ENCODE measurements around the gene TTLL11. TPM values are rescaled to one million over a fixed set of nuclear protein-coding genes. Genes with fewer than 3 reads are reported as not detected.

TTLL11 gene
- polyA plus RNA-seq, 1 donor from 2014 or later: 8.0 TPM

DNA sequence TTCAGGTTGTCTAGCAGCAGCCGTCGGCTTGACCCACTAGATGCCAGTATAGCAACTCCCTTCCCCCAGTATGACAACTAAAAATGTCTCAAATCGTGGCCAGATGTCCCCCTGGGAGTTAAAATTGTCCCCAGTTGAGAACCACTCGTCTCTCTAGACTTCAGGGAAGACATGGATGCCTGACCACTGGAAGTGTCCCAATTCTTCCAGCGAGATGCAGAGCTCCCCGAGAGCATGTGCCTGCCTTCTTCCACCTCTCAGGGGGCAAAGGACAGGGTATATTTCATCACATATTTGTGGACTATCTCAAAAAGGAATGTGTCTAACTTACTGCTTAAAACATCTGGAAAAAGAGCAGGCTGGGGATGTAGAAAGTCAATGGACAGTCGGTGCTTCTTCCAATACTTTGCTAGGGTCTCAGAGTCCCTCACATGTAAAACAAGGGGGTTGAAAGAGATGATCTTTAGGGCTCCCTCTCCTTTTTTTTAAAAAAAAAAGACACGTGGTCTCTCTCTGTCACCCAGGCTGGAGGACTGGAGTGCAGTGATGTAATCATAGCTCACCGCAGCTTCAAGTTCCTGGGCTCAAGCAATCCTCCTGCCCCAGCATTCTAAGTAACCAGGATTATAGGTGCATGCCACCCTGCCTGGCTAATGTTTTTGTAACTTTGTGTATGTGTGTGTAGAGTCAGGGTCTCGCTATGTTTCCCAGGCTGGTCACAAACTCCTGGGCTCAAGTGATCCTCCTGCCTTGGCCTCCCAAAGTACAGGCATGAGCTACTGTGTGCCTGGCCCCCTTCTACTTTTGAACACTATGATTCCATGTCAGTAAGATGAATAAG lies 251.1 kb downstream of the TTLL11 start:
- H3F3A ChIP-seq (ENCODE audit: insufficient read depth, low read length, poor library complexity, severe bottlenecking): no peaks in the 10 kb centered on the region
- no peaks in the 10 kb centered on the region for H3K9me2 ChIP-seq (ENCODE audit: insufficient read depth, low read length)
- H2AFZ ChIP-seq (ENCODE audit: low read depth, low read length): no peak overlapping the region
- no peaks in the 10 kb centered on the region for H3K27me3 ChIP-seq (ENCODE audit: insufficient read depth, low read depth, low read length)
- TF ChIP-seq, protein P1, sequence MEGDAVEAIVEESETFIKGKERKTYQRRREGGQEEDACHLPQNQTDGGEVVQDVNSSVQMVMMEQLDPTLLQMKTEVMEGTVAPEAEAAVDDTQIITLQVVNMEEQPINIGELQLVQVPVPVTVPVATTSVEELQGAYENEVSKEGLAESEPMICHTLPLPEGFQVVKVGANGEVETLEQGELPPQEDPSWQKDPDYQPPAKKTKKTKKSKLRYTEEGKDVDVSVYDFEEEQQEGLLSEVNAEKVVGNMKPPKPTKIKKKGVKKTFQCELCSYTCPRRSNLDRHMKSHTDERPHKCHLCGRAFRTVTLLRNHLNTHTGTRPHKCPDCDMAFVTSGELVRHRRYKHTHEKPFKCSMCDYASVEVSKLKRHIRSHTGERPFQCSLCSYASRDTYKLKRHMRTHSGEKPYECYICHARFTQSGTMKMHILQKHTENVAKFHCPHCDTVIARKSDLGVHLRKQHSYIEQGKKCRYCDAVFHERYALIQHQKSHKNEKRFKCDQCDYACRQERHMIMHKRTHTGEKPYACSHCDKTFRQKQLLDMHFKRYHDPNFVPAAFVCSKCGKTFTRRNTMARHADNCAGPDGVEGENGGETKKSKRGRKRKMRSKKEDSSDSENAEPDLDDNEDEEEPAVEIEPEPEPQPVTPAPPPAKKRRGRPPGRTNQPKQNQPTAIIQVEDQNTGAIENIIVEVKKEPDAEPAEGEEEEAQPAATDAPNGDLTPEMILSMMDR (IDR thresholded peaks at IDR 0.05; ENCODE audit: poor library complexity, severe bottlenecking): no peak
- TF ChIP-seq, protein P2, sequence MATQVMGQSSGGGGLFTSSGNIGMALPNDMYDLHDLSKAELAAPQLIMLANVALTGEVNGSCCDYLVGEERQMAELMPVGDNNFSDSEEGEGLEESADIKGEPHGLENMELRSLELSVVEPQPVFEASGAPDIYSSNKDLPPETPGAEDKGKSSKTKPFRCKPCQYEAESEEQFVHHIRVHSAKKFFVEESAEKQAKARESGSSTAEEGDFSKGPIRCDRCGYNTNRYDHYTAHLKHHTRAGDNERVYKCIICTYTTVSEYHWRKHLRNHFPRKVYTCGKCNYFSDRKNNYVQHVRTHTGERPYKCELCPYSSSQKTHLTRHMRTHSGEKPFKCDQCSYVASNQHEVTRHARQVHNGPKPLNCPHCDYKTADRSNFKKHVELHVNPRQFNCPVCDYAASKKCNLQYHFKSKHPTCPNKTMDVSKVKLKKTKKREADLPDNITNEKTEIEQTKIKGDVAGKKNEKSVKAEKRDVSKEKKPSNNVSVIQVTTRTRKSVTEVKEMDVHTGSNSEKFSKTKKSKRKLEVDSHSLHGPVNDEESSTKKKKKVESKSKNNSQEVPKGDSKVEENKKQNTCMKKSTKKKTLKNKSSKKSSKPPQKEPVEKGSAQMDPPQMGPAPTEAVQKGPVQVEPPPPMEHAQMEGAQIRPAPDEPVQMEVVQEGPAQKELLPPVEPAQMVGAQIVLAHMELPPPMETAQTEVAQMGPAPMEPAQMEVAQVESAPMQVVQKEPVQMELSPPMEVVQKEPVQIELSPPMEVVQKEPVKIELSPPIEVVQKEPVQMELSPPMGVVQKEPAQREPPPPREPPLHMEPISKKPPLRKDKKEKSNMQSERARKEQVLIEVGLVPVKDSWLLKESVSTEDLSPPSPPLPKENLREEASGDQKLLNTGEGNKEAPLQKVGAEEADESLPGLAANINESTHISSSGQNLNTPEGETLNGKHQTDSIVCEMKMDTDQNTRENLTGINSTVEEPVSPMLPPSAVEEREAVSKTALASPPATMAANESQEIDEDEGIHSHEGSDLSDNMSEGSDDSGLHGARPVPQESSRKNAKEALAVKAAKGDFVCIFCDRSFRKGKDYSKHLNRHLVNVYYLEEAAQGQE (IDR thresholded peaks at IDR 0.05; ENCODE audit: borderline replicate concordance): no peak
- no peak for TF ChIP-seq EZH2 (IDR thresholded peaks at IDR 0.05; ENCODE audit: borderline replicate concordance, insufficient read depth, low read length, poor library complexity, severe bottlenecking)
- TF ChIP-seq POLR2AphosphoS5 (IDR thresholded peaks at IDR 0.05): no peak
- TF ChIP-seq TAF1 (IDR thresholded peaks at IDR 0.05; ENCODE audit: low read depth): no peak
- no peak for TF ChIP-seq MXI1 (conservative IDR thresholded peaks at IDR 0.05; ENCODE audit: poor library complexity, severe bottlenecking)
- no peak for TF ChIP-seq SMC3 (conservative IDR thresholded peaks at IDR 0.05; ENCODE audit: poor library complexity)
- TF ChIP-seq RAD21 (conservative IDR thresholded peaks at IDR 0.05): no peak
- no peak for TF ChIP-seq EP300 (conservative IDR thresholded peaks at IDR 0.05; ENCODE audit: poor library complexity, severe bottlenecking)
- H3K36me3 ChIP-seq (ENCODE audit: insufficient read depth, low read length): no peaks in the 10 kb centered on the region
- no peak overlapping the region for H3K4me2 ChIP-seq (ENCODE audit: low read length)
- no peaks in the 10 kb centered on the region for H3K9me3 ChIP-seq (ENCODE audit: low read length)
- no peak overlapping the region for H3K4me3 ChIP-seq (ENCODE audit: low read length)
- no peaks in the 10 kb centered on the region for H3K79me2 ChIP-seq (replicated peaks; ENCODE audit: insufficient read depth, low read length)
- H3K27ac ChIP-seq (ENCODE audit: low read length): no peak overlapping the region
- H3K9ac ChIP-seq (ENCODE audit: low read length): no peak overlapping the region
- H4K20me1 ChIP-seq (ENCODE audit: insufficient read depth): no peaks in the 10 kb centered on the region

DNA sequence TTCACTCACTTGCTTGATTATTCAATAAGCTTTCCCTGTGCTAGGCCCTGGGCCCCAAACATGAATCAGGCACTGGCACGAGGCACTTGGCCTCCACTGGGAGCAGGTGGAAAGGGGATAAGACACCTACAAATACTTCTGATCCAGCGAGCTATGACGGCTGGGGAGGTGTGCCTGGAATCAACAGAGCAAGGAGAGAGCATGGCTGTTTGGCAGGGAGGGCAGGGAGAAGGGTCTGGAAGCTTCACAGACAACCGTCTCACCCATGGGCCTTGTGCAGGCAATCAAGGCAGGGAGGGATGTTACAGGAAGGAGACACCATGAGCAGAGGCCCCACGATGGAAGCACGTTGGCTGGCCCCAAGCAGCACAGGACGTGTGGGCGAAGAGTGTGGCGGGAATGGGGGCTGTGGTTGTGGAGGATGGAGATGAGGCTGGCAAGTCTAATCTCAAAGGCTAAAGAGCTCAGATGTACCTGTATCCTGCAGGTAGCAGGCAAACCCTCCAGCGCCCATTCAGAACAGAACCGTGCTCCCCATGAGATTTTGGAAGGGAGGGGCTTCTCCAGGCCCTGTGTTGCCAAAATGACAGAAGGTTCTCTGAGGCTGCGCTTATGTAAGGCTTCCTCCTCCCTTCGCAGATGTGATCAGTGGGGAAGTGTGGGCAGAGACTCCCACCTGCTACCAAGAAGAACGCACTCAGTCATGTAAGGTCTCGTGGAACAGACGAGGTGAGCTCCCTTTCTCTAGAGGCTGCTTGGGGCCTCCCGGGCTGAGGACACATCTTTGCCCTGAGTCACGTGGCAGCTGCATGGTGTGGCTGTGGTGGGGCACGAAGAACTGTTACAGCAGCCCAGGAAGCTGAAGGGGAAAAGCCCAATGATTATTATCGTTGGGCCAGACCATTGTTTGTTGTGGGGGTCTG lies 252.0 kb downstream of the TTLL11 start:
- TF ChIP-seq POLR2AphosphoS5 (IDR thresholded peaks at IDR 0.05) (no peak), RAD21 (conservative IDR thresholded peaks at IDR 0.05) (no peak), EP300 (conservative IDR thresholded peaks at IDR 0.05; ENCODE audit: poor library complexity, severe bottlenecking) (no peak), SMC3 (conservative IDR thresholded peaks at IDR 0.05; ENCODE audit: poor library complexity) (no peak), MXI1 (conservative IDR thresholded peaks at IDR 0.05; ENCODE audit: poor library complexity, severe bottlenecking) (no peak), EZH2 (IDR thresholded peaks at IDR 0.05; ENCODE audit: borderline replicate concordance, insufficient read depth, low read length, poor library complexity, severe bottlenecking) (no peak), TAF1 (IDR thresholded peaks at IDR 0.05; ENCODE audit: low read depth) (no peak)
- TF ChIP-seq, protein P2 (IDR thresholded peaks at IDR 0.05; ENCODE audit: borderline replicate concordance): no peak
- H3K27ac ChIP-seq (ENCODE audit: low read length): no peak overlapping the region

More for the DNA sequence above, 252.0 kb downstream of the TTLL11 start:
- H3K27me3 ChIP-seq (ENCODE audit: insufficient read depth, low read depth, low read length): no peaks in the 10 kb centered on the region
- no peaks in the 10 kb centered on the region for H3K9me3 ChIP-seq (ENCODE audit: low read length)
- H3K36me3 ChIP-seq (ENCODE audit: insufficient read depth, low read length): no peaks in the 10 kb centered on the region
- no peak overlapping the region for H2AFZ ChIP-seq (ENCODE audit: low read depth, low read length)
- H3K4me2 ChIP-seq (ENCODE audit: low read length): no peak overlapping the region
- no peak overlapping the region for H3K9ac ChIP-seq (ENCODE audit: low read length)
- no peaks in the 10 kb centered on the region for H3K79me2 ChIP-seq (replicated peaks; ENCODE audit: insufficient read depth, low read length)
- H3F3A ChIP-seq (ENCODE audit: insufficient read depth, low read length, poor library complexity, severe bottlenecking): no peaks in the 10 kb centered on the region
- H3K9me2 ChIP-seq (ENCODE audit: insufficient read depth, low read length): no peaks in the 10 kb centered on the region
- H4K20me1 ChIP-seq (ENCODE audit: insufficient read depth): no peaks in the 10 kb centered on the region
- no peak overlapping the region for H3K4me3 ChIP-seq (ENCODE audit: low read length)
